GM19468 (cell line): ENCODE measurements around the gene COQ8B.

Experiments used
- ATAC-seq: cut with Tn5 transposase; IDR thresholded peaks from one replicate; pipeline ENCODE4 v1.9.1; 2021; ENCODE audit warnings: mild to moderate bottlenecking, moderate library complexity, moderate number of reproducible peaks; ENCODE audit not compliant: unreplicated experiment; ENCODE audit errors: extremely low read depth

The COQ8B gene

GRCh38 chr19:40642757-40643305 is 73.9 kb downstream of the COQ8B start:
- ATAC-seq: no peak

- no peak for ATAC-seq
Measured at GRCh38 chr19:40642051-40642706, 74.5 kb downstream of the COQ8B start.
